Medulla oblongata (tissue), 1 donor: ENCODE results near the gene CHPF2.
A peak's percentile ranks its signal among the peaks of the same experiment; 100 is the strongest.

Experiments used
- DNase-seq: peaks from one replicate; pipeline ENCODE4 v3.0.0-alpha.2; 2015; ENCODE audit errors: extremely low spot score

CHPF2 gene

GRCh38 chr7:151246851-151247580, 14.7 kb downstream of the CHPF2 start:
- DNase-seq, result no peak

- no peak for DNase-seq
Observed at GRCh38 chr7:151247611-151248345, 15.5 kb downstream of the CHPF2 start.

GRCh38 chr7:151248346-151249033, 16.2 kb downstream of the CHPF2 start, which contains the start of gene SMARCD3:
SMARCD3 (minus strand) TSS chr7:151248694; CDS start chr7:151248562, 132 bp downstream.
- DNase-seq, result peak; percentile 73

- peak; percentile 76 for DNase-seq
Observed at GRCh38 chr7:151249034-151249731, 16.9 kb downstream of the CHPF2 start.

DNA sequence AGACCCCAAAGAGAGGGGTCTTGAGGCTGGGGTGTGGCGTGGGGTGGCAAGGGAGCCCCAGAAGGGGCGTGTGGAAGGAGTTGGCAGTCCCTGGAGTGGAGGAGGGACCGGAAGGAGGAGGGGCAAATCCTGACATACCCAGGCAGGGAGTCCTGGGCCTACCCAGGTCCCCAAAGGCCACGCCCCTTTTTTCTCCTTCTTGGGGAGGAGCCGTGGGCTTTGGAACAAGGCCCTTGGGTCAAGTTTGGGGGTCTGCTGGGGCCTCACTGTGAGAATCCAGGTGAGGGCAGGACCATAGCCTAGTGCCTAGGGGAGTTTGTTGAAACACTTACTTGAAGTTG, 17.4 kb downstream of the CHPF2 start:
- DNase-seq, result no peak

GRCh38 chr7:151250181-151251132, 18.2 kb downstream of the CHPF2 start:
- DNase-seq, result no peak

- DNase-seq, result no peak
Observed at GRCh38 chr7:151251328-151251688, 19.0 kb downstream of the CHPF2 start.

DNA sequence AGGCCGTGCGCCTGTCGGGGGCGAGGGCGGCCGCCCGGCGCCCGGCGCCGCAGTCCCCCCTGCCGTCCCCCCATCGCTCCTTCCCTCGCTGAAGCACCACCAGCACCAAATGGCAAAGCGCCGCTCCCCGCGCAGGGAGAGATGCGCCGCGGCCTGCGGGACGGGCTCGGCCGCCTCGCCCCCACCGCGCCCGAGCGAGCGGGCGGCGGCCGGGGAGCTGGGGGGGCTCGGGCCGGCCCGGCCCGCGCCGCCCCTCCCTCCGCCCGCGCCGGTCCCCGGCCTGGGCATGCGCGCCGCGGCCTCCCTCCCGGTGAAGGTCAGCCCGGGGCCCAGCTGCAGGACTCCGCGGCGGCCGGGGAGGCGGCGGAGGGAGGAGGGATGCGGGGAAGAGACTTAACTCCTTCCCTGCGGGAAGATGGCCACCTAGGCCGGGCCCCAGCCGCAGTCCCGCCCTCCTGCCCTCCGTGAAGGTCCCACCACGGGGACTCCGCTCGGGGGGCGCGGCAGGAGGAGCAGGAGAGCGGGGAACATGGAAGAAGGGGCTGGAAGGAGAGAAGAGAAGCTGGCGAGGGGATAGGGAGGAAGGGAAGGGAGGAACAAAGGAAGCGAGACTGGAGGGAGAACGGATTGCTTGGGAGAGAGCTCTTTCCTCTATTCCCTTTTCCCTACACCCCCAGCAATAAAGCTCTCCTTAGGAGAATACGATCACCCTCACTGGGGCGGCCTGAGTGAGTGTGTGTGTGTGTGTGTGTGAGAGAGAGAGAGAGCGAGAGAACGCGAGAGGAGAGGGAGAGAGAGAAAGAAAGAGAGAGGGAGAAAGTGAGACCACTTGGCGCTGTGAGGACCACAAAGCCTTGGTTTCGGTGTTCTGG, 19.6 kb downstream of the CHPF2 start:
- peak; percentile 80 for DNase-seq

GRCh38 chr7:151252561-151252835, 20.2 kb downstream of the CHPF2 start:
- no peak for DNase-seq

DNA sequence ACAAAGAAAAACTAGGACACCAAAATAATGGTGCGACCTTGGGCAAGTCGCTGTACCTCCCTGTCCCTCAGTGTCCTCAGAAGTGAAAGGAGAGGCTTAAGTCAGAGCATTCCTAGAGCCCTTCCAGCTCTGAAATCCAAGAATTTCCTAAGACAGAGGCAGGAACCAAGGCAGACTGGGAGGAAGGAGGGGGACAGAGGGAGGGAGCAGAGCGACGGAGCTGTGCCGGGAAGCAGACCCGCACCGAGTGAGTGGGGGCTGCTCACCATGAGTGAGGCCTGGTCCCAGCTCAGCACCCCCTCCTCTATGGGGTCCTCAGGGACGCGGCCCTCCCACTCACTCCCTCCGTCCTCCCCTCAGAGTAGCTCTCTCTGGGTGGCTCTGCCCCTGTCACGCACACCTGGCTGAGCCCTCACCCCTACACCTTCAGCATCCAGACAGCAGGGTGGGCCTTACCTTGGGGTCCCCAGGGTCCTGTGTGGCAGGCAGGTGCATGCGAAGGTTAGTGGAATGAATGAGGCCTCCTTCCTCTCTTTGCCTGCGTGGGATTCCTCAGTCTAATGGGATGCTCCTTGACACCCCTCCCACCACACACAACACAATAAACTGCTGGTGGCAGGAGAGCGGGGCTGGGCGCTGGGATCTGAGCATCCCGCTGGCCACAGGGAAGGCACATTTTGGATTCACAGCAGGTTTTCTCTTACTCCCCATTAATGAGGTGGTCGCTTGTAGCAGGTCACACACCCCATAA, 20.9 kb downstream of the CHPF2 start:
- DNase-seq, result no peak

DNA sequence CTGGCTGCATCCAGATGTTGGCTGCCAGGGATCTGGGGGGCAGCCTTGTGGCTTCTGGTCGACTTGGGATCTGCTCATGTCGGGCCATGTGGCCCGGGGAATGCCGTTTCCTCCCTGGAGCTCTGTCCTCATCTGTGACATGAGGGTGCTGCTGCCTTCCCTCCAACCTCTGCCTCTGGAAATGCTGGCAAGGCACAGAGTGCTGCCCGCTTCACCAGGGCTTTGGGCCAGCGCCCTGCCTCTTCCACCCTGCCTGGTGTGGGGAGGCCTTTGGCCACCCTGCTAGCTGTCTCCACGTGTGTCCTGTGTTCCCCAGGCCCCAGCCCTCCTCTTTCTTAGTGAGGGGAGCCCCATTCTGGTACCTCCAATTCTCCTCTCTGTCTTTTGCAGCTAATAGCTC, 22.0 kb downstream of the CHPF2 start:
- DNase-seq, result no peak

DNA sequence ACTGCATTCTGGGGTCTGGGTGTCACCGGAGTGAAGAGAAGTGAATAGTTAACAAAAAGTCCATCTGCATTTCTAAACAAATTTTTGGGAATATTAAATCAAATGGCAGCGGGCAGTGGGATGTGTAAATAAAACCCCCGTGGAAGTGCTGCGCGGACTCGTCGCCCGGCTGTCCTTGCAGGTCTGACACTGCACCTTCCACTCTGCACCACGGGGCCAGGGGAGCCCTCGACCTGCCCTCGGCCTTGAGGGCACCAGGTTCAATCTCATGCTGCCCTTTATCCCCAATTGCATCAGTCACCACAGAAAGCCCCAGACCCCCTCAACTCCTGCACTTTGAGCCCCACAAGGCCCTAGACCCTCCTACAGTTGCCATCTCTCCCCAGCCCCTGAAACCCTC, 22.6 kb downstream of the CHPF2 start:
- DNase-seq, result no peak

GRCh38 chr7:151255390-151255789, 23.1 kb downstream of the CHPF2 start:
- DNase-seq, result no peak

DNA sequence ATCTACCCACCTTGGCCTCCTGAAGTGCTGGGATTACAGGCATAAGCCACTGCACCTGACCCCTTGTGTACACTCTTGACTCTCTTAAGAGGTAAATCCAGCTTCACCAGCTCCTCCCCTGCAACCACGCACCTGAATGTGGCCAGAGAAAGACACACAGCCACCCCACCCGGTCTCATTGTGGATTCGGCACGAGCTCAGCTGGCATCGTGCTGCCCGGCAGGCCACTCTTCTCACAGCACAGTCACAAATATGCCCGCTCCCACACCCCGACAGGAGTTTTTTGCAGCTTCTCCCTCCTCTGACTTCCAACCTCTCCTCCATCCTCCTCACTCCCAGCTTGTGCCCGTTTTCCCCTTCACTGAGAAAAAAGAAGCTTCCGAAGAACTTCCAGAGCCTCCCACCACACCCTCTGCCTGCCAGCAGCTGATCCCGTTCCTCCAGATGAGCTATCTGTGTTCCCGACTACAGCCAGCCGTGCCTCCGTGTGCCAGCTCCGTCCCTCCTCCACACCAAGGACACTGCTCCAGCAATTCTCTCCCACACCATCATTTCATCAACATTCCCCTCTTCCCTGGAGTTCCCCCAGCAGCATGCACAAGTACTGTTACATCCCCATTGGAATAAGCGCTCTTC, 24.2 kb downstream of the CHPF2 start:
- DNase-seq, result no peak

DNA sequence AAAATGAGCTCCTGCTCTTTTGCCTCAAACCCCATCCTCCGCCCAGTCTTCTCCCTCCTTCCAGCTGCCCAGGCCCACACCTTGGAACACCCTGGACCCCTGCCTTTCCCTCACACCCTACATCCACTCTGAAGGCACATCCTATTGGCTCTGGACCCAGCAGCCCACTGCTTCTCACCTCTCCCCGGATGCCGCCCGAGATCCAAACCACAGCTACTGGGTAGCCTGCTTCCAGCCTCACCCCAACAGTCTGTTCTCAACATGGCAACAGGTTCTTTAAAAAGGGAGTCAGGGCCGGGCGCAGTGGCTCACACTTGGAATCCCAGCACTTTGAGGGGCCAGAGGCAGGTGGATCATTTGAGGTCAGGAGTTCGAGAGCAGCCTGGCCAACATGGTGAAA, 25.7 kb downstream of the CHPF2 start:
- DNase-seq, result no peak

DNA sequence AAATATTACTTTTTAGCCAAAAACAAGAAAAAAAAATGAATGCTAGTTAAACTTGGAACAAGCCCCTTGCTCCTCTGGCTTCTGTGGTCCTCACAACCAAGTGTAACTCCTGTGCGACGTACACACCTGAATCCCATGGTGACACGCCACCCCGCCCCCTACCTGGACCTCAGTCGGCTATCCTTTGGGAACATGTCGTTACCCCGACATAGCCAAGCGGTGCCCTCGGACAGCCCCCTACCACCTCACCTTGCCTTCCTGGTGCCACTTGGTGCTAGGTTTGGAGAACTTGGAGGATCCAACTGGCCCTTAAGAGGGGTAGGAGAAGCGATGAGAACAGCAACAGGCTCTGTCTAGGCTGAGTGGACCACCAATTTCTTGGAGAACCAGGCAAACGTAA, 28.2 kb downstream of the CHPF2 start:
- DNase-seq, result no peak

- DNase-seq, result no peak
Observed at GRCh38 chr7:151260883-151261282, 28.6 kb downstream of the CHPF2 start.

- no peak for DNase-seq
Observed at GRCh38 chr7:151261529-151261928, 29.2 kb downstream of the CHPF2 start.

DNA sequence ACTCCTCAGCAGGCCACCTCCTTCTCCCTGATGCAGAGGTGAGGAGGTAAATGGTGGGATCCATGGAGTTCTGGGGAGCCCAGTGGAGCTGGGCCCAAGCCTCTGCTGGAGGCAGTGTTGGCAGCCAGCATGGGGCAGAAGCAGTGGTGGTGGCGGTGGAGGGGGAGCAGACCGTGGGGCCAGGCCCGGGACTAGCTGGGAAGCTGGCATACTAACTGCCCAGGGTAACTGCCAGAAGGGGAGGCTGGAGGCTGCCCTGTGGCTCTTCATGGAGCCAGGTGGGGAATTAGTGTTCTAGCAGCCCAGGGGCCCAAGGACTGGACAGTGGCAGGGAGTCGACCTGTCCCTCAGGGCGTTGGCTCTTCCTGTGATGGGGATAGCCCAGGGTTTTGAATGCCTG, 32.3 kb downstream of the CHPF2 start:
- DNase-seq, result no peak
